Activated T-helper 1 cell treated with anti-CD3 and anti-CD28 coated beads, Interleukin-2, amount 50 U/mL, for 16 hours (primary cell): ENCODE measurements around the gene HAUS7.
"Not testable (repeated sequence)": the region's sequence is repeated elsewhere in the genome, so short reads cannot be mapped to it uniquely, and the experiment has no call there.

Experiments
- DNase-seq, 2 donors: peaks; one replicate each; pipeline ENCODE4 v3.0.0-alpha.2; 2020; ENCODE audit warnings: low read depth in 1 of 2, low spot score in 1 of 2

Gene HAUS7

GRCh38 chrX:153411255-153411987 is 59.0 kb downstream of the HAUS7 start, which contains the start of gene ZFP92:
Gene ZFP92, plus strand, starts transcription at chrX:153411472. Its CDS starts 6,851 bp downstream, at chrX:153418323.
- DNase-seq, result peak in 1 of 2 donors; percentile 17

GRCh38 chrX:153410888-153411254 is 59.5 kb downstream of the HAUS7 start:
- DNase-seq, result no peak

GRCh38 chrX:153410373-153410772 is 60.0 kb downstream of the HAUS7 start:
- no peak for DNase-seq

GRCh38 chrX:153409414-153410101 is 60.8 kb downstream of the HAUS7 start:
- no peak for DNase-seq

- no peak for DNase-seq
Measured at GRCh38 chrX:153408871-153409351, 61.5 kb downstream of the HAUS7 start.

- no peak for DNase-seq
Measured at GRCh38 chrX:153408221-153408721, 62.1 kb downstream of the HAUS7 start.

GRCh38 chrX:153407736-153408135 is 62.6 kb downstream of the HAUS7 start:
- DNase-seq, result no peak

- DNase-seq, result no peak
Measured at GRCh38 chrX:153406903-153407302, 63.5 kb downstream of the HAUS7 start.

- DNase-seq, result no peak
Measured at GRCh38 chrX:153406011-153406410, 64.4 kb downstream of the HAUS7 start.

- no peak for DNase-seq
Measured at GRCh38 chrX:153405426-153405825, 65.0 kb downstream of the HAUS7 start.

- not testable (repeated sequence) for DNase-seq
Measured at GRCh38 chrX:153404333-153404732, 66.0 kb downstream of the HAUS7 start.

- DNase-seq, result no peak
Measured at GRCh38 chrX:153401133-153401764, 69.1 kb downstream of the HAUS7 start, which contains the start of gene PNMA6E. Gene PNMA6E, minus strand, starts transcription at chrX:153401350. Its CDS starts 2,501 bp downstream, at chrX:153398849.

GRCh38 chrX:153400146-153401132 is 69.9 kb downstream of the HAUS7 start:
- DNase-seq, result peak in 1 of 2 donors; percentile 17

GRCh38 chrX:153398275-153398960 is 72.0 kb downstream of the HAUS7 start:
- no peak for DNase-seq
